Fibroblast of skin of back (primary cell): ENCODE measurements around the gene CLDND2.

Source experiments
- DNase-seq: peaks from one replicate; pipeline ENCODE4 v3.0.0-alpha.2; 2013

CLDND2 gene

GRCh38 chr19:51380379-51380778 is 11.6 kb upstream of the CLDND2 start:
- DNase-seq: no peak

- DNase-seq: no peak
Measured at GRCh38 chr19:51377422-51377821, 8.6 kb upstream of the CLDND2 start.

- no peak for DNase-seq
Measured at GRCh38 chr19:51375504-51376221, 6.9 kb upstream of the CLDND2 start.

GRCh38 chr19:51372649-51373504 is 4.1 kb upstream of the CLDND2 start, which contains the start of gene NKG7:
Gene NKG7, minus strand, starts transcription at chr19:51372654. Its CDS starts 119 bp downstream, at chr19:51372535.
- DNase-seq: no peak

GRCh38 chr19:51372021-51372648 is 3.3 kb upstream of the CLDND2 start:
- DNase-seq: no peak

- DNase-seq: no peak
Measured at GRCh38 chr19:51371186-51371690, 2.4 kb upstream of the CLDND2 start.

- DNase-seq: no peak
Measured at GRCh38 chr19:51370230-51370629, 1.4 kb upstream of the CLDND2 start.

- peak; percentile 98 for DNase-seq
Measured at GRCh38 chr19:51367565-51368365, 1.0 kb downstream of the CLDND2 start.

GRCh38 chr19:51367255-51367564 is 1.6 kb downstream of the CLDND2 start:
- no peak for DNase-seq

- peak; percentile 98 for DNase-seq
Measured at GRCh38 chr19:51366389-51367254, 2.2 kb downstream of the CLDND2 start.

GRCh38 chr19:51365965-51366388 is 2.8 kb downstream of the CLDND2 start, which contains the start of gene ETFB:
Gene ETFB, minus strand, starts transcription at chr19:51366388. Its CDS starts 62 bp downstream, at chr19:51366326.
- DNase-seq: no peak

- peak; percentile 34 for DNase-seq
Measured at GRCh38 chr19:51365211-51365964, 3.4 kb downstream of the CLDND2 start.

- no peak for DNase-seq
Measured at GRCh38 chr19:51364200-51365106, 4.3 kb downstream of the CLDND2 start.

GRCh38 chr19:51361239-51361638 is 7.6 kb downstream of the CLDND2 start:
- DNase-seq: no peak

- DNase-seq: peak; percentile 54
Measured at GRCh38 chr19:51359294-51359693, 9.5 kb downstream of the CLDND2 start.

- no peak for DNase-seq
Measured at GRCh38 chr19:51357952-51358351, 10.9 kb downstream of the CLDND2 start.

- DNase-seq: no peak
Measured at GRCh38 chr19:51356159-51356801, 12.5 kb downstream of the CLDND2 start.

GRCh38 chr19:51354742-51355148 is 14.1 kb downstream of the CLDND2 start:
- no peak for DNase-seq
